HG02970 (cell line): ENCODE results near the gene VIPR2.
"Not testable (repeated sequence)": the region's sequence is repeated elsewhere in the genome, so short reads cannot be mapped to it uniquely, and the experiment has no call there.

Source experiments
- ATAC-seq: cut with Tn5 transposase; IDR thresholded peaks from one replicate; pipeline ENCODE4 v1.9.1; 2021; ENCODE audit warnings: mild to moderate bottlenecking, moderate library complexity, moderate number of reproducible peaks; ENCODE audit not compliant: unreplicated experiment, low FRiP score

VIPR2 gene

DNA sequence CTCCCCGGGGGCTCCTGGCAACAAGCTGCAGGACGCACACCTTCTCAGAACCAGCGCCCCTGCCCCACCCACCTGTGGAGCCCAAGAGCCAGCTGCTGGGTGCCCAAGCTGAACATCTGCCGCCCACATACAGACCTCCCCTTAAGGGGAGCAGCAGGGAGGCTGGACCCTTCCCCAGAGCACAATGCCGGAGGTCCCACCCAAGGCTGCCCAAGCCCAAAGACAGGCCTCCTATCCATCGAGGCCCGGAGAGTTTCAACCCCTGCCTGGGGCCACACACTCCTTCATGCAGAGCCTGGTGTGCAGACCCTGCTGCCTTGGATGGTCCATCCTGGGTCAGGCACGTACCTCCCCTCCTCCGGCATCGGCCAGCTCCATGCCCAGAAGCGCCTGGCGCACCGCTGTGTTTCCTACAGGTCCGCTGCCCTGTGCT, 48.7 kb downstream of the VIPR2 start:
- ATAC-seq: no peak

DNA sequence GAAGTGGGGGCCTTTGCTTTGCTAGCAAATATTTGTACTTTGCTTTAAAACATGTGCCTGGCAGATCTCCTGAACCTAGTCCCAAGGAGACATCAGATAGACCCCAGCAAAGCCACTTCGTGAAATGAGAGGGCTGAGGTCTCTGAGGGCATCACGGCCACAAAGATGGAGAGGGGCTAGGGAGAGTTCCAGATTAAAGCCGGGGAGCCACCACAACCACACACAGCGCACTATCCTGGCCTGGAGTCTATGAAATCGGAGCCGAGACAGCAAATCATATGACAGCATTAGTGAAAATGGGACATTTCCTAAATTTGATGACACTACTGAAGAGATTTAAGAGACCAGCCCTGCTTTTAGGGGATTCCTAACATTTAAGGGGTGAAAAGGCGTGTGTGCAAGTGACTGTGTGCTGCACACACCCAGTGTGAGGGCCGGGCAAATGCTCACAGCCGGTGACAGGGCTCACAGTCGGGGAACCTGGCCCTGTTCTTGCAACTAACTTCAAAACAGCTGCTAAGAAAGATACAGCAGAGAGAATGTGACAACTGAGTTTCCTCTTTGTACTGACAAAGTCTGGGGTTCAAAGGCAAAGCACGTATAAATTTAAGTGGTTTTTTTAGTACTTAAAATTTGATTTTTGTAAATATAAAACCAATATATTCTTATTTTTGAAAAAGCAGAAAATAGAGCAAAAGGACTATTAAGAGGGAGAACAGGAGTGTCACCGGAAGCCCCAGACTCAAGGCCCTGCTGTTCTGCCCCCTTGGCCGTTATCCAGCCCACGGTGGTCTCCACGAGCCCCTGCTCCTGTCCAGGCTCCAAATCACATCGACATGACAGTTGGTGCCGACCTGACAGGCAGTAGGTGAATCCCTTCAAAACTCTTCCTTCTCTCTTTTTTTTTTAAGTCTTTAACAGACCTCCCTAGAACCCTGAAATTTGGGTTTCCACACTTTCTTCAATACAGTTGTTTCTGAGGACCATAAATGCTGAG, 49.5 kb downstream of the VIPR2 start:
- ATAC-seq: no peak

DNA sequence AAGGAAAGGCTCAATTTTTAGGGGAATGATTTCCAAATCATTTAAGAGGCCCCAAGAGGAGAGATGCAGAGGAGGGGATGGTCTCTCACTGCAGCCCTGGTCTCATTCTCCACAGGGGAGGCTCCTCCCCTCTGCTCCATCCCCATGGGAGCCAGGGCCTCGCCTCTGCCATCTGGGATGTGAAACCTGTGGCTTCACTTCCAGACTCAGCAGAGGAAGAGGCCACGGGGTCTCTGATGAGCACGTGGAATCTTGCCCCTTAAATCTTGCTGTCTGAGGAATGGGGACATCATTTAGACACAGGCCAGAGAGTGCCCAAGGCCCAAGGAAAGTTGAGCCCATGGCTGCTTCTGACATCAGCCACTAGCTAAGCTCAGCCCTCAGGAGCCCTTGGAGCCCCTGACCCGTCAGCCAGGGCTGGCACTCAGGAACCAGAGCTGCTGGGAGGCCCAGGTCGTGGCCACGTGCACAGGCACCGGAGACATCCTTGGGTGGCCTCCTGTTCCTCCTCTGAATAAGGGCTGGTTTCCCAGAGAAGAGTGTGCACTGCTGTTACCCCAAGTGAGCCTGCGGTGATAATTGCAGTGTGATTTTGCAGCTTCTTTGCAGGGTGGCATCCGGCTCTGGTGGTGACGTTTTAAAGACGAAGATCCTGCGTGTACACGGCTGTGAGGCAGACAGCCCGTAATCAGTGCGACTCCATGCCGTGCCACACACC, 50.5 kb downstream of the VIPR2 start:
- no peak for ATAC-seq

GRCh38 chr7:159093351-159093971, 51.2 kb downstream of the VIPR2 start:
- no peak for ATAC-seq

GRCh38 chr7:159092701-159093121, 52.0 kb downstream of the VIPR2 start:
- no peak for ATAC-seq

- no peak for ATAC-seq
These were observed 52.9 kb downstream of the VIPR2 start for GRCh38 chr7:159091480-159092475.

- no peak for ATAC-seq
These were observed 53.6 kb downstream of the VIPR2 start for GRCh38 chr7:159091041-159091440.

DNA sequence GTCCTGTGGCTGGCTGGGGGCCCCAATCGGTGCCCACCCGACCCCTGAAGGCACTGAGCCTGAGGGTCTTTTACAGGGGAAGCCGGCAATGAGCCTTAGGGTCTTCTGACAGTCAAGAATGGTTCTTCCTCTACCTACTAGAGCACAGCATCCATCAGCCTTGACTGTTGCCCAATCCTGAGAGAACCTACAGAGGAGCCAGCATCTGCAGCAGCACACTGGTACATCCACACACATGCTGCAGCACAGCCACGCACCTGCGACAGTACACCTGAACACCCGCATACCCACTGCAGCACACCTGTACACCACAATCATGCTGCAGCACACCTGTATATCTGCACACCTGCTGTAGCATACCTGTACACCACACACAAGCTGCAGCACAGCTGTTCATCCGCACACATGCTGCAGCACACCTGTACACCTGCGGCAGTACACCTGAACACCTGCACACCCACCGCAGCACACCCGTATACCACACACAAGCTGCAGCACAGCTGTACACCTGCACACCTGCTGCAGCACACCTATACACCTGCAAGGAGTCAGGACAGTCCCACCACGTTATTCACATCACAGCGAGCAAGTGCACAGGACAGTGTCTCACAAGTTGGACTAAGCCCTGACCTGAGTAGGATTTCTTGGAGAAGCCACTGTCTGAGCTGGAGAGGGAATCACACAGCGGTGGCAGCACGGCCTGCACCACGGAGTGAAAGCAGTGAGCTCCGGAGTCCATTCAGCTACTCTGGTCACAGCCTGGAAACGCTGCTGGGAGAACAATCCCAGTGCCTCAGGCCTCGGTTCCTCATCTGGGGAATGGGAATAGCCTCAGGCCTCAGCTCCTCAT, 56.4 kb downstream of the VIPR2 start:
- no peak for ATAC-seq

DNA sequence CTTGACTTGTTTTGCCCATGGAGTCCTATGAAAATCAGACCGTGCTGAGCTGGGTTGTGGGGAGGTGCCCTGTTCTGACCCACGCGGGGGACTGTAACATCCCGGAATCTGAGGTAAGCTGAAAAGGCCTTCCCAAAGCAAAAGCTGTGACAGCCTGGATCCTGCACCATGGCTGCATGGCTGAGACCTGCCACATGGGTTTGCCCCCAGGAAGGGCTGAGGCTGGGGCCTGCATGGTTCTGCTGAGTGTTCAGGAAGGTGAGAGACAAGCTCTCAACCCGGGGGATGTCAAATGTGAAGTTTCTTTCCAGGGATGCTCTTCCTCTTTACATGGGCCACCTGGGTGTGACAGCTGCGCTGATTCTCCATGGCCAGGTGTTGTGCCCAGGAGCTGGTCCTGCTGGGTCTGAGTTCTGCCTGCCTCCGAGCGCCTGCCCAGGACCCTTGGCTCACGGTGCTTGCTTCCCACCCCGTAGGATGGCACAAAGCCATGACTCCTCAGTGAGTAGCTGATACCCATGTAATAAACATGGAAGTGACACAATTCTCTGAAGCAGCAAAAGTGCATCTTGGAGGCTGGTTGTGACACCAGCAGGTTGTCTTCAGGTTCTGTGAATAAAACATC, 58.3 kb downstream of the VIPR2 start:
- no peak for ATAC-seq

DNA sequence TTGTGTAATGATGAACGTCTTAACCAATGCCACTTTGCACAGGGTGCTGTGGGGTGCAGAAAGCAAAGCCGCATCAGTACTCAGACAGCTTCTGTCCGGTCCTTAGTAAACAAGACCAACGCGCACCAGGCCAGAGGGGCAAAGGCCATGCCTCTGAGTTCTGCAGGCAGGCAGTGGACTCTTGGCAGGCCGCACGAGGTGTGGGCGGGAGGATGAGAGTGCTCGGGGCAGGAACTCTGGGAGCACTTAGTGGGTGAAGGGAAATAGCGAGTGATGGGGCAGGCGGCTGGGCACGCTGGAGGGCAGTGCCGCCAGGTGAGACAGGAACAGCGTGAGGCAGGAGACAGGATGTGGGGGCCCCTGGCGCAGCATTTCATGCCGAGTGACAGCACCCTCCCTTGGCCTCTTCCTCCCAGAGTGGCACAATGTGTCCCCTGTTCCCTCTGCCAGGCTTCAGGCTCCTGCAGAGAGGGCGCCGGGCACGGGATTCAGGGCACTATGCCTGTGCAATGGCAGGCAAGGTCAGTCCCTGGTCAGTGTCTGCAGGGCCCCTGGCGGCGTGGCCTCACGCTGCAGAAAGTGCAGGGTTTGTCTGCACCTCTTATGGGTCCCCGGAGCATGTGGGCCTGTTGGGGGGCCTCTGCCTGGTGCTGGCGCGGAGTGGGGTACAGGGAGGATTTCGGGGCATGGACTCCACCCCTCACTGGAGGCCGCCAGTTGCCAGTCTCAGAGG, 60.4 kb downstream of the VIPR2 start:
- ATAC-seq: no peak

- no peak for ATAC-seq
These were observed 61.0 kb downstream of the VIPR2 start for GRCh38 chr7:159083698-159084068.

GRCh38 chr7:159083001-159083697, 61.5 kb downstream of the VIPR2 start:
- no peak for ATAC-seq

DNA sequence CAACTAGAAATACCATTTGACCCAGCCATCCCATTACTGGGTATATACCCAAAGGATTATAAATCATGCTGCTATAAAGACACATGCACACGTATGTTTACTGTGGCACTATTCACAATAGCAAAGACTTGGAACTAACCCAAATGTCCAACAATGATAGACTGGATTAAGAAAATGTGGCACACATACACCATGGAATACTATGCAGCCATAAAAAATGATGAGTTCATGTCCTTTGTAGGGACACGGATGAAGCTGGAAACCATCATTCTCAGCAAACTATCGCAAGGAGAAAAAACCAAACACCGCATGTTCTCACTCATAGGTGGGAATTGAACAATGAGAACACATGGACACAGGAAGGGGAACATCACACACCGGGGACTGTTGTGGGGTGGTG, 62.6 kb downstream of the VIPR2 start:
- not testable (repeated sequence) for ATAC-seq

DNA sequence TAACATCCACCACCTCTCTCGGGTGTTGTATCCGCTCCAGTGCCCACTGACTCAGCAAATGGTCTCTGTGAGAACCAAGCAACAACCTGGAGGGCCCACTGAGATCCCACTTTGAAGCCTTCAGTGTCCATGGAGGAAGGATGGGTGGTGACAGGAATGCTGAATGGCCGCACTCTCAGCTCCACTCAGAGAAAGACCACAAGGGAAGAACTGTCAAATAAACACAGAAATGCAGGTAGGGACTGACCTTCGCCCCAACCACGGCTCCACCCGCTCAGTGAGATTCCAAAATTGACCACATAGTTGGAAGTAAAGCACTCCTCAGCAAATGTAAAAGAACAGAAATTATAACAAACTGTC, 65.8 kb downstream of the VIPR2 start:
- ATAC-seq: no peak

GRCh38 chr7:159078193-159078910, 66.3 kb downstream of the VIPR2 start:
- no peak for ATAC-seq

GRCh38 chr7:159076333-159076732, 68.3 kb downstream of the VIPR2 start:
- ATAC-seq: no peak
